Keratinocyte (primary cell): ENCODE measurements around the gene LAMB4. TPM values are rescaled to one million over a fixed set of nuclear protein-coding genes. Genes with fewer than 3 reads are reported as not detected.

ENCODE experiments used
- DNase-seq: peaks from one replicate; pipeline ENCODE4 v3.0.0-alpha.2; 2011; ENCODE audit warnings: low read depth, missing footprints, low spot score
- FAIRE-seq: peaks from 2 replicates; lab custom pipeline; 2011; peaks lifted over from hg19 to GRCh38; lab: Jason Lieb, UNC
- H2AFZ ChIP-seq: 2 replicates; pipeline ENCODE4 v1.6.0; 2012; ENCODE audit warnings: low read length, control low read depth, inconsistent platforms; ENCODE audit not compliant: control insufficient read depth
- H3K27ac ChIP-seq: 2 replicates; pipeline ENCODE4 v1.5.1; 2011; ENCODE audit warnings: low read length; ENCODE audit not compliant: control insufficient read depth, insufficient read depth
- H3K27me3 ChIP-seq: 3 replicates; pipeline ENCODE4 v1.6.0; 2011; ENCODE audit warnings: low read length; ENCODE audit not compliant: control insufficient read depth, insufficient read depth; ENCODE audit errors: extremely low read depth
- H3K36me3 ChIP-seq, 2 experiments: 2 replicates in 1 of 2; 3 replicates in 1 of 2; pipeline ENCODE4 v1.5.1; 2011; ENCODE audit warnings: low read length in 2 of 2, mild to moderate bottlenecking in 1 of 2; ENCODE audit not compliant: control insufficient read depth in 2 of 2, insufficient read depth in 2 of 2; ENCODE audit errors: extremely low read depth in 1 of 2
- H3K4me1 ChIP-seq: 3 replicates; pipeline ENCODE4 v1.5.1; 2011; ENCODE audit warnings: low read length; ENCODE audit not compliant: control insufficient read depth, insufficient read depth; ENCODE audit errors: extremely low read depth
- H3K4me2 ChIP-seq: 3 replicates; pipeline ENCODE4 v1.6.0; 2011; ENCODE audit warnings: low read depth, low read length; ENCODE audit not compliant: control insufficient read depth, insufficient read depth; ENCODE audit errors: extremely low read depth
- H3K4me3 ChIP-seq, 3 experiments: fragments of 200-600 bp in 1 of 3; sonication (generic) in 1 of 3; 2 replicates in 2 of 3; 3 replicates in 1 of 3; pipeline ENCODE4 v1.5.1; 2011 to 2016; ENCODE audit warnings: low read length in 3 of 3, mild to moderate bottlenecking in 3 of 3, control low read depth in 2 of 3, inconsistent platforms in 1 of 3, low read depth in 1 of 3, mixed read lengths in 1 of 3, mixed run types in 1 of 3, moderate library complexity in 1 of 3; ENCODE audit not compliant: control insufficient read depth in 2 of 3, insufficient read depth in 2 of 3; ENCODE audit errors: extremely low read depth in 1 of 3
- H3K79me2 ChIP-seq: 2 replicates; pipeline ENCODE4 v1.6.0; 2012; ENCODE audit warnings: low read length; ENCODE audit not compliant: control insufficient read depth, insufficient read depth
- H3K9ac ChIP-seq: 3 replicates; pipeline ENCODE4 v1.6.0; 2011; ENCODE audit warnings: low read length; ENCODE audit not compliant: control insufficient read depth, insufficient read depth; ENCODE audit errors: extremely low read depth
- H3K9me1 ChIP-seq: 3 replicates; pipeline ENCODE4 v1.6.0; 2011; ENCODE audit warnings: low read length; ENCODE audit not compliant: control insufficient read depth, insufficient read depth; ENCODE audit errors: extremely low read depth
- H3K9me3 ChIP-seq: 2 replicates; pipeline ENCODE4 v1.5.1; 2012; ENCODE audit warnings: low read depth, low read length; ENCODE audit not compliant: control insufficient read depth
- H4K20me1 ChIP-seq: 3 replicates; pipeline ENCODE4 v1.6.0; 2011; ENCODE audit warnings: low read length; ENCODE audit not compliant: control insufficient read depth, insufficient read depth; ENCODE audit errors: extremely low read depth
- EZH2 ChIP-seq: IDR thresholded peaks from one replicate; pipeline ENCODE4 v1.6.1; 2012; ENCODE audit warnings: inconsistent platforms, mild to moderate bottlenecking, low read length, moderate library complexity
- dilution Hi-C: fragments of 300-500 bp; cut with MboI; formaldehyde crosslinking; loops from one replicate; pipeline ENCODE4 v1.7.0; 2020; ENCODE audit warnings: low sequenced_read_pairs; ENCODE audit not compliant: extremely low pct_ligation_motif_present
- polyA plus RNA-seq, 5 experiments: library from polyadenylated mRNA; depleted of rRNA in 3 of 5; stranded (reverse) in 3 of 5; stranded (forward) in 1 of 5; unstranded in 1 of 5; fragments of >200 nt; gene quantifications; 1 replicate in 1 of 5; 2 replicates in 3 of 5; 3 replicates in 1 of 5; pipeline versions ENCODE4 v1.2.1 to v1.2.3, GENCODE V29; 2011 to 2012; ENCODE audit warnings: missing spikeins in 2 of 5, low read depth in 1 of 5, low replicate concordance in 1 of 5
- TF ChIP-seq, protein P1 (sequence below), 3 experiments: IDR thresholded peaks in 1 of 3; conservative IDR thresholded peaks in 1 of 3; optimal IDR thresholded peaks in 1 of 3; 2 replicates in 2 of 3; 3 replicates in 1 of 3; pipeline versions ENCODE3 to v1.5.1; 2011; ENCODE audit warnings: low read length in 3 of 3, mild to moderate bottlenecking in 3 of 3, moderate library complexity in 2 of 3, control low read depth in 1 of 3, inconsistent platforms in 1 of 3; ENCODE audit not compliant: insufficient read depth in 2 of 3; ENCODE audit errors: extremely low read depth in 1 of 3

Gene LAMB4
- polyA plus RNA-seq, 1 donor (not counting 4 experiments of a cell fraction or from before 2014, with no cell fraction given), result 3.7 TPM

DNA sequence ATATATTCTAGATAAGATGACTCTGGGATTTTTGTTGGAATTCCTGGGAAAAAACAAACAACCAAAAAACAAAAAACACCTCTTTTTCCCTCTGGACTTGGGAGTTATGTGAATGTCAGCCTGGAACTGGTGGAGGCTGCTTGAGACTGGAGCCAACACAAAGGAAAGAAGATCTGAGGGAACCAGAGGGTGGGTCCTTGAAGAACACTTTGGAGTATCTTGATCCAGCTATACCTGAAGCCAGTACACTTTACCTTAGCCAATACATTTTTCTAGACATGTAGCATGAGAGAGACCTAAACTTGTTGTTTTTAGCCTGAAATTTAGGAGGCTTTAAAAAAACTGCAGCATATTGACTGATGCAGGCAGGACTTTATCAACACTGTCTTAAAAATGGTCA lies 121.3 kb downstream of the LAMB4 start:
- Histone ChIP-seq H4K20me1 (no peaks in the 10 kb centered on the region), H3K4me3 (no peak overlapping the region), H3K9me1 (no peaks in the 10 kb centered on the region), H3K4me2 (no peak overlapping the region), H3K4me1 (peaks cover 3% of the 10 kb centered on the region), H3K36me3 (no peaks in the 10 kb centered on the region), H3K9ac (no peak overlapping the region), H3K79me2 (no peaks in the 10 kb centered on the region), H3K27ac (no peak overlapping the region), H2AFZ (no peak overlapping the region), H3K9me3 (no peaks in the 10 kb centered on the region), H3K27me3 (no peaks in the 10 kb centered on the region)
- DNase-seq (no peak), FAIRE-seq (no peak)
- dilution Hi-C loops, result no loop called here
- TF ChIP-seq, protein P1, sequence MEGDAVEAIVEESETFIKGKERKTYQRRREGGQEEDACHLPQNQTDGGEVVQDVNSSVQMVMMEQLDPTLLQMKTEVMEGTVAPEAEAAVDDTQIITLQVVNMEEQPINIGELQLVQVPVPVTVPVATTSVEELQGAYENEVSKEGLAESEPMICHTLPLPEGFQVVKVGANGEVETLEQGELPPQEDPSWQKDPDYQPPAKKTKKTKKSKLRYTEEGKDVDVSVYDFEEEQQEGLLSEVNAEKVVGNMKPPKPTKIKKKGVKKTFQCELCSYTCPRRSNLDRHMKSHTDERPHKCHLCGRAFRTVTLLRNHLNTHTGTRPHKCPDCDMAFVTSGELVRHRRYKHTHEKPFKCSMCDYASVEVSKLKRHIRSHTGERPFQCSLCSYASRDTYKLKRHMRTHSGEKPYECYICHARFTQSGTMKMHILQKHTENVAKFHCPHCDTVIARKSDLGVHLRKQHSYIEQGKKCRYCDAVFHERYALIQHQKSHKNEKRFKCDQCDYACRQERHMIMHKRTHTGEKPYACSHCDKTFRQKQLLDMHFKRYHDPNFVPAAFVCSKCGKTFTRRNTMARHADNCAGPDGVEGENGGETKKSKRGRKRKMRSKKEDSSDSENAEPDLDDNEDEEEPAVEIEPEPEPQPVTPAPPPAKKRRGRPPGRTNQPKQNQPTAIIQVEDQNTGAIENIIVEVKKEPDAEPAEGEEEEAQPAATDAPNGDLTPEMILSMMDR (optimal IDR thresholded peaks at IDR 0.05 in 1 of 3, IDR thresholded peaks at IDR 0.05 in 1 of 3, conservative IDR thresholded peaks at IDR 0.05 in 1 of 3; ENCODE audit: extremely low read depth in 1 of 3, insufficient read depth in 2 of 3, low read length in 3 of 3), result no peak
- no peak for TF ChIP-seq EZH2

DNA sequence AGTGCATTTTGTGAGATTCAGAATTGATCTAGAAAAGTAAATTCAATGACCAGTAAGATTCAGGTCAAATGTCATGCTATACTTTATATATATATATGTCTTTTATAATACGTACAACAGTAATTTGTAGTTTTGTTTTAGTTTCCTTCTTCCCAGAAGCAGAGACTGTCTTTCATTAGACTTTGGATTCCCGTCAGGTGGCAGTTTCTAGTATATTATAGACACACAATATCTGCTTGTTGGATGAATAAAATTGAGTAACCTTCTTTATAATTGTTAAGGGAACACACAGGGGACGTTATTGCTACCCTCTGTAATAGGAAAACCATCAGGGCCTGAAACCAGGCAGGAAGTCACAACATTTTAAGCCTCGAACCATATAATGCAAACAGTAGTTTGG lies 121.9 kb downstream of the LAMB4 start:
- Histone ChIP-seq H3K9me3 (no peaks in the 10 kb centered on the region), H3K27me3 (no peaks in the 10 kb centered on the region), H3K4me3 (no peak overlapping the region), H3K27ac (no peak overlapping the region), H3K9me1 (no peaks in the 10 kb centered on the region), H4K20me1 (no peaks in the 10 kb centered on the region), H3K79me2 (no peaks in the 10 kb centered on the region), H2AFZ (no peak overlapping the region), H3K4me2 (no peak overlapping the region), H3K9ac (no peak overlapping the region), H3K4me1 (peaks cover 3% of the 10 kb centered on the region), H3K36me3 (no peaks in the 10 kb centered on the region)
- FAIRE-seq, result no peak
- TF ChIP-seq, protein P1 (optimal IDR thresholded peaks at IDR 0.05 in 1 of 3, IDR thresholded peaks at IDR 0.05 in 1 of 3, conservative IDR thresholded peaks at IDR 0.05 in 1 of 3; ENCODE audit: extremely low read depth in 1 of 3, insufficient read depth in 2 of 3, low read length in 3 of 3), result no peak
- TF ChIP-seq EZH2, result no peak
- DNase-seq, result no peak
- dilution Hi-C loops, result no loop called here
